ENCODE results near the gene IL32.

IL32 gene

DNA sequence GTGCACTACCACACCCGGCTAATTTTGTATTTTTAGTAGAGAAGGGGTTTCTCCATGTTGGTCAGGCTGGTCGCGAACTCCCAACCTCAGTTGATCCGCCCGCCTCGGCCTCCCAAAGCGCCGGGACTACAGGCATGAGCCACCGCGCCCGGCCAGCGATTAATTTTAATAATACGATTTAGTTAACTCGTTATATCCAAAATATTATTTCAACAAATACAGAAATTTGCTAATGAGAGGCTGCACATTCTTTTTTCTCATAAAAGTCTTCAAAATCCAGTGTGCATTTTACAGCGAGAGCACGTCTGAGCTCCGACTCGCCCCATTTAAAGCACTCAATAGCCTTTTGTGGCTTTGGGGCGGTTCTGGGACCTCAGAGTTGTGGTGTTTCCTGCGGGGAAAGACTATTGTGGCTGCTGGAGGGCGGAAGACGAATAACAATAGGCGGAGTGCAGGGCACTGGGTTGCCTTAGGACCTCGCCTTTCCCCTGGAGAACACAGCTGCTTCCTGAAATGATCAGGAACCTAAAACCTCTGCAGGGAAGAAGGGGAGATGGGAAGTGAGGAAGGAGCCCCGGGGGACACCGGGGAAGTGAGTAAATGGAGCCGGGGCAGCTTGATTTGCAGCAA lies 36.5 kb downstream of the IL32 start:
- in situ Hi-C loops (cut with MboI; ENCODE audit: low sequenced_read_pairs) = no loop called here
- Histone ChIP-seq H3K27me3 (ENCODE audit: low read depth) (no peaks in the 10 kb centered on the region), H3K36me3 (replicated peaks) (no peaks in the 10 kb centered on the region), H3K9me3 (no peaks in the 10 kb centered on the region), H3K4me3 (peak overlapping the region; percentile 7; the same call in 1 of the 2 replicates), H3K4me1 (peaks cover 28% of the 10 kb centered on the region)
- DNase-seq (ENCODE audit: low spot score in 2 of 2) = peak; percentile 87 to 92

DNA sequence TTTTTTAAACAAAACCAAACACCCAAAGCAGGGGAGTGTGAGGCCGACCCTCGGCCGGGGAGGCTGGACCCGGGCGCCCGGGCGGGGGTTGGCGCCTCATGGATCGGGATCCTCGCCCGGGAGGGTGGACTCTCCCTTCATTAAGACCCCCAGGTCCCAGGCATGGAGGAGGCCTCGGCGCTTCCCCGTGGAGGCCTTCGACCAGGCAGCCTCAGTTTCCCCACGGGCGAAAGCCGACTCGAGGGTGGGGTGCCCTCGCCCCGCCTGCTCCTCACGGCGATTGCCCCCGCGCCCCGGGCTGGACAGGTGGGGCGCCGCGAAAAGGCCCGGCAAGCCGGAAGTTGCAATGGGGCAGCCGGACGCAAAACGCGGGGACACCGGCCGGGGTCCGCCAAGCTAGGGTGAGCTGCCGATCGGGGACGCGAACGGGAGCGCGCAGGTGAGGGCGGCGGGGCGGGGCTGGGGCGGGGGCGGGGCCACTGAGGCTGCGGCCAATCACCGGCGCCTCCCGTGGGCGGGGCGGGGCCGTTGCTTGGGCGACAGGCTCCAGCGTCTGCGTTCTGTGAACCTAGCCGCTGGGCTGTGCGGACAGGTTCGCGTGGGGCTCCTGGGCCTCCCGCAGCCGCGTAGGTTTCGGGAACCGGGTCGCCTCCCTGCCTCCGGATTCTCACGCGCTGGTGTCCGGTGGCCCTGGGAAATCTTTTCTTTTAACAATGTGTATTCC lies 40.9 kb downstream of the IL32 start:
- no peaks in the 10 kb centered on the region for H3K9me3 ChIP-seq
- peak overlapping the region; percentile 58 for H3K4me3 ChIP-seq
- in situ Hi-C loops (cut with MboI; ENCODE audit: low sequenced_read_pairs) = no loop called here
- no peaks in the 10 kb centered on the region for H3K36me3 ChIP-seq (replicated peaks)
- no peaks in the 10 kb centered on the region for H3K27me3 ChIP-seq (ENCODE audit: low read depth)
- peaks cover 14% of the 10 kb centered on the region for H3K4me1 ChIP-seq
- peak; percentile 81 to 96 for DNase-seq (ENCODE audit: low spot score in 2 of 2)

DNA sequence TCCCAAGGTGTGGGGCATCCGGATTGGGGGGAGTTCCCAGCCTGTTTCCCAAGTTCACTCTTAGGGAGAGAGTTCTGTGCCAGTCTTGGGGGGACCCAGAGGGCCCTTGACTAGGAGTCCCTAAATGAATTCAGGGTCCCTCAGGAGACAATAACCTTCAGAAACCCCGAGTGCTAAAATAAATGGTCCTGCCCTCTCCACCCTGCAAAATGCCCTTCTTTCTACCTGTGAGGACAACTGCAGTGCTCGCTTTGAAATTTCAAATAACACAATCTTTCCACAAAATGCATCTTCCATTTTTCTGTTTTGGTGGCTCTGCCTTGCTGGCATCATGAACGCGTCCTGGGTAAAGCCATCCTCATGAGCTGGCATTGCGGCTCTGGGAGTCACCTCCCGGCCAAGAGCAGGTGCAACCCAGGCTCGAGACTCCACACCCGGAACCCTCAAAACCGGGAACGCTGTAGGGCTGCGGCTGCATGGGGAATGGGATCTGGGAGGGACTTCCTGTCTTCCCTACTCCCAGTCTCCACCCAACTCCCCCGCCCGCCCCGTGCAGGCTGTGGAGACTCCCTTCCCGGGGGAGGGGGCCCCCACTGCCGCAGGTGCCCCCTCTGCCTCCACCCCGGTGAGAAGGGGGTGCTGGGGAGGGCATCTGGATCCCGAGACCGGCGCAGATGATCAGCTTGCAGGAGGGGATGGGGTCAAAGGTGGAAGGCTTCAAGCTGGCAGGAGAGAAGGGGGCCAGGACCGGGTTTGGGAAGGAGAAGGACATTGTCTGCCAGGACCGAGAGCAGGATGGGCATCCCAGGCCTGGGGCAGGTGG lies 46.8 kb downstream of the IL32 start, which contains the start of gene ZNF205:
Gene ZNF205 (plus strand): TSS at position 529 of the 823 bp plus-strand sequence. CDS start 845 bp downstream, outside the sequence.
- in situ Hi-C loops (cut with MboI; ENCODE audit: low sequenced_read_pairs) = no loop called here
- Histone ChIP-seq H3K4me3 (peak within 1 kb of the TSS; percentile 72), H3K4me1 (peaks cover 9% of the 10 kb centered on the region), H3K27me3 (ENCODE audit: low read depth) (no peaks in the 10 kb centered on the region), H3K36me3 (replicated peaks) (peaks cover 9% of the 10 kb centered on the region), H3K9me3 (no peaks in the 10 kb centered on the region)
- DNase-seq (ENCODE audit: low spot score in 2 of 2) = peak; percentile 69 to 90

DNA sequence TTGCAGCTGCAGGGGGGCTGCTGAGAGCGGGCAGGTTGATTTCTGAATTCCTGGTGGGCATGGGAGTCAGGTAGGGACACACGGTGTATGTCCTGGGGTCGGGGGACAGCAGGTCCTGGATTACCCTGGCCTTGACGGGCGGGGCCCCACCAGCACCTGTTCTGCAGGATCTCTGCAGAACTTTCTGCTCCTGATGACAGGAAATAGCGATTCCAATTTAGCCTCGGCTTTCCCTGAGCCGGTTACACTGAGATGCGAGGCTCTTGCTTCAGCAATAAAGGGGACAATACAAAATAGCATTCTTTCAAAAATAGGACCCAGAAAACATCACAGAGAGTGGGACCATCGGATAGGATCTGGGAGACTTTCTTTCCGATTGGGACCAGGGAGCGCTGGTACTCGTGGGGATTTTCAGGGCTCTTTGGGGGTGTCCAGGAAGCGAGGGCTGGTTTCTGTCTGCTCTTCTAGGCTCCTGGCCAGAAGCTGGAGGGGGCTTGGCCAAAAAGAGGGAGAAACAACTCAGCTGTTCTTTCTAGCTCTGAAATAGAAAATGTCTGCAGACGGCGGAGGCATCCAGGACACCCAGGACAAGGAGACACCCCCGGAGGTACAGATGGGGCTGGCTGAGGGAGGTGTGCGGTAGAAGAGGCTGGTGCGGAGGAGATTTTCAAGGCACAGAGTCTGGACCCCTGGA lies 47.6 kb downstream of the IL32 start:
- H3K9me3 ChIP-seq = no peaks in the 10 kb centered on the region
- no peak for DNase-seq (ENCODE audit: low spot score in 2 of 2)
- no peaks in the 10 kb centered on the region for H3K27me3 ChIP-seq (ENCODE audit: low read depth)
- peaks cover 9% of the 10 kb centered on the region for H3K4me1 ChIP-seq
- H3K4me3 ChIP-seq = peak overlapping the region; percentile 72
- H3K36me3 ChIP-seq (replicated peaks) = peaks cover 9% of the 10 kb centered on the region
- in situ Hi-C loops (cut with MboI; ENCODE audit: low sequenced_read_pairs) = no loop called here

DNA sequence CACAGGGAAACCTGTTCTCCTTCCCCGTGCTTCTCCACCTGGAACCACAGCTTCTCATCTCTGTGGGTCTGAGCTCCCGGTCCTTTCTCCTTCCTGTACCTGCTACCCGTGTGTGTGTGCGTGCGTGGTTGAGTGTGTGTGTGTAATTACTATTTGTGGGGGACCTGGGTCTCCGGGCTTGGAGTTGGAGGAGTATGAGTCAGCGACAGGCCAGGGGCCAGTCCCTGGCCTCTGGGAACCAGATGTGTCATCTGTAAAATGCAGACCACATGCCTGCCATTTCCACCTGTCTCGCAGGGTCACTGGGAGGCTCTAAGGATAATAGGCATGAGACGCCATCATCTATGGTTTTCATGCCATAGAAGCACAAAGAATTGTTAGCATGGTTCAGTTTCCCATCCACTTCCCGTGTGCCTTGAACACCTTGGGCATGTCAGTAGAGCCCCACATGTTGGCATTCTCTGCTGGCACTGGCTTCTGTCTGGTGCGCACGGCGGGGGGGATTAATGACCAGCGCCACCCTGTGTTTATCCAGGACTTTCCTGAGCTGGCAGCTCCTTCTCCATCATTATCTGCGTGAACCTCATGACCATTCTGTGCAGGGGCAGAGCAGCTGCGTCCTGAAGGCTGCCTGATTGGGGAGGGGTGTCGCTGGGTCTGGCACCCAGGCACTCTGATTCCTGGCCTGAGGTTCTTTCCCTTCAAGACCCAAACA lies 48.5 kb downstream of the IL32 start:
- in situ Hi-C loops (cut with MboI; ENCODE audit: low sequenced_read_pairs) = no loop called here

DNA sequence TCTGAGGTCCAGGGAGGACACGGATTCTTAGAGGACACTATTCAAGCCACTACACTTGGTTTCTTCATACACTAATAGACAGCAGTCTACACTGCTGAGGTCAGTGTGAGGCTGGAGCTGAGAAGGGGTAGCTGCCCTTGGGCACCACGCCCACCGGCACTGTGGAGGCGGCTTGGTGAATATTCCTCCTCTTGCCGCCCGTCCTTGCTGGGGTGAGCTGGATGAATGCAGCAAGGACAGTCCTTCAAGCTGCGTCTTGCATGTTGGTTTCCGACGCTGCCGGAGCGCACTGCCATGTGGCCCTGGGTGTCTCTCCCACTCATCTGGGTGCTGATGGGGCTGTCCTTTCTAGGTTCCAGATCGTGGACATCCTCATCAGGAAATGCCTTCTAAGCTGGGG lies 49.6 kb downstream of the IL32 start:
- H3K27me3 ChIP-seq (ENCODE audit: low read depth) = no peaks in the 10 kb centered on the region
- no peaks in the 10 kb centered on the region for H3K9me3 ChIP-seq
- peaks cover 9% of the 10 kb centered on the region for H3K4me1 ChIP-seq
- no peak overlapping the region for H3K4me3 ChIP-seq
- in situ Hi-C loops (cut with MboI; ENCODE audit: low sequenced_read_pairs) = no loop called here
- DNase-seq (ENCODE audit: low spot score in 2 of 2) = no peak
- H3K36me3 ChIP-seq (replicated peaks) = peaks cover 13% of the 10 kb centered on the region

More for the DNA sequence above, 48.5 kb downstream of the IL32 start:
- peaks cover 9% of the 10 kb centered on the region for H3K4me1 ChIP-seq
- no peak for DNase-seq (ENCODE audit: low spot score in 2 of 2)
- H3K36me3 ChIP-seq (replicated peaks) = peaks cover 9% of the 10 kb centered on the region
- no peaks in the 10 kb centered on the region for H3K27me3 ChIP-seq (ENCODE audit: low read depth)
- H3K9me3 ChIP-seq = no peaks in the 10 kb centered on the region
- H3K4me3 ChIP-seq = peak overlapping the region; percentile 72

DNA sequence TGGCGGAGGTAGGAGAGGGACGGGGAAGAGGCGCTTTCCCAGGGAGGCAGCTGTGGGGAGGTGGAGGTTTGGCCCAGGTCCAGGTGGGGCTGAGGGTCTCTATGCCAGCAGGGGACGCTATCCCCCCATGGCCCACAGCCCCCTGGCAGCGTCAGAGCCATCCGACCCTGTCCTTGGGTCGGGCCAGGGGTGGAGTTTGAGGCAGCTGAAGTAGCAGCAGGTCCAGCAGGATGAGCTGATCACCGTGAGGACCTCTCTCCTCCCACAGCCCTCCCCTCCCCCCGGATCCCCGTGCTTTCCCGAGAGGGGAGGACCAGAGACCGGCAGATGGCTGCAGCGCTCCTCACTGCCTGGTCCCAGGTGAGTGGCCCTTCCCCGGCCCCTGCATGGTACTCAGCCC lies 50.1 kb downstream of the IL32 start:
- H3K36me3 ChIP-seq (replicated peaks) = peaks cover 19% of the 10 kb centered on the region
- no peaks in the 10 kb centered on the region for H3K9me3 ChIP-seq
- in situ Hi-C loops (cut with MboI; ENCODE audit: low sequenced_read_pairs) = no loop called here
- H3K4me1 ChIP-seq = peaks cover 9% of the 10 kb centered on the region
- no peak for DNase-seq (ENCODE audit: low spot score in 2 of 2)
- H3K27me3 ChIP-seq (ENCODE audit: low read depth) = no peaks in the 10 kb centered on the region
- H3K4me3 ChIP-seq = no peak overlapping the region

DNA sequence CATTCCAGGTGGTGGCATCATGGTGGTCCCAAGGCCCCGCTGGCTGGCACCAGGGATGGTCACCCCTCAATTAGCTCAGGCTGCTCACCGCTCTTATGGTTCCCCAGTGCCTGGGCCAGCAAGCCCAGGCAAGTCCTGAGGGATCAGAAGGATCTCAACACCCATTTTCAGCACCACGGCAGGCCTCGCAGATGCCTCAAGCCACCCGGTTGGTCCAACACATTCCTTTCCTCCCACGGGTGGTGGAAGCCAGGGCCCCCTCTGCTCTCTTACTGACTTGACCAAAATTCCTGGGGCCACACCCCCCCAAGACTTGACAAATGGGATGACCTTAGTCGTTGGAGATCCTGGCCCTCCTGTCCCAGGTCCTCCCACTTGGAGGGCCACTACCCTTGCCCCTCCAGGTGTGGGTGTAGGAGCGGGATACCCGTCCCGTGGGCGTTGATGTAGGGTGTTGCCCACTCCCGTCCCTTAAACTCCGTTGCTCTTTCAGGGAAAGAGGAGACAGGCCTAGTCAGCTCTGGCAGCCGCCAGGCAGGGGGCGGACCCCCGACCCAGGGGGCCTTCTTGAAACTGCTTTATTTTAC lies 52.9 kb downstream of the IL32 start:
- H3K4me1 ChIP-seq = peaks cover 5% of the 10 kb centered on the region; the same call in 1 of the 2 replicates
- in situ Hi-C loops (cut with MboI; ENCODE audit: low sequenced_read_pairs) = no loop called here
- H3K27me3 ChIP-seq (ENCODE audit: low read depth) = no peaks in the 10 kb centered on the region
- DNase-seq (ENCODE audit: low spot score in 2 of 2) = no peak
- H3K36me3 ChIP-seq (replicated peaks) = peaks cover 19% of the 10 kb centered on the region
- no peaks in the 10 kb centered on the region for H3K9me3 ChIP-seq
- no peak overlapping the region for H3K4me3 ChIP-seq

DNA sequence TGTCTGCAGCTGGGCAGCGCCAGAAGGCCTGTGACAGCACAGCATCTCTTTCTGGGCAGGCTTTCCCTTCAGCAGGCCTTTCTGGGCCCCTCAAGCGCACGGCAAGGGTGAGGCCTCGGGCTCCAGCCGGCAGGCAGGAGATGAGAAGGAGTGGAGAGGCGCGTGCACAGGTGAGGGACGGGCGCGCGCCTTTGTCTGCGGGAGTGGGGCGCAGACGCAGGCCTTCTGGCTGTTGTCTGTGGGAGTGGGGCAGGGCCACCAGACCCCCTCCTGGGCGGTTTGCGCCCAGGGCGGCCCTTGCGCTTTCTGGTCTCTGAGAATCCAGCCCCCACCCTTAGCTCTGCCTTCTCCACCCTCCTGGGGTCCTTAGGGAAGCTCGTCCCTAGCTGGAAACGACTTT lies 53.4 kb downstream of the IL32 start:
- in situ Hi-C loops (cut with MboI; ENCODE audit: low sequenced_read_pairs) = no loop called here
- Histone ChIP-seq H3K4me3 (no peak overlapping the region), H3K9me3 (no peaks in the 10 kb centered on the region), H3K4me1 (peaks cover 8% of the 10 kb centered on the region), H3K36me3 (replicated peaks) (peaks cover 19% of the 10 kb centered on the region), H3K27me3 (ENCODE audit: low read depth) (no peaks in the 10 kb centered on the region)
- DNase-seq (ENCODE audit: low spot score in 2 of 2) = no peak
